ENCODE measurements around the gene CLDN19. TPM values are rescaled to one million over a fixed set of nuclear protein-coding genes. Genes with fewer than 3 reads are reported as not detected.
"Not testable (repeated sequence)": the region's sequence is repeated elsewhere in the genome, so short reads cannot be mapped to it uniquely, and the experiment has no call there.

Gene CLDN19
- total RNA-seq, 1 experiment from 2014 or later, result not detected

DNA sequence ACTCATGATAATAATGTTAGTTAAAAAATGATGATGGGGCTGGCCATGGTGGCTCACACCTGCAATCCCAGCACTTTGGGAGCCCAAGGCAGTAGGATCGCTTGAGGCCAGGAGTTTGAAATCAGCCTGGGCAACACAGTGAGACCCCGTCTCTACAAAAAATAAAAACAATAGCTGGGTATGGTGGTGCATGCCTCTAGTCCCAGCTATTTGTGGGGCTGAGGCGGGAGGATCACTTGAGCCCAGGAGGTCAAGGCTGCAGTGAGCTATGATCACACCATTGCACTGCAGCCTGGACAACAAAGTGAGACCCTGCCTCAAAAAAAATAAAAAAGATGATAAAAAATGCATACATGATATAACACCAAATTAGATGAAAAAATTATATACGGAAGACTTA, 21.5 kb upstream of the CLDN19 start:
- DNase-seq (ENCODE audit: low read depth), result no peak

DNA sequence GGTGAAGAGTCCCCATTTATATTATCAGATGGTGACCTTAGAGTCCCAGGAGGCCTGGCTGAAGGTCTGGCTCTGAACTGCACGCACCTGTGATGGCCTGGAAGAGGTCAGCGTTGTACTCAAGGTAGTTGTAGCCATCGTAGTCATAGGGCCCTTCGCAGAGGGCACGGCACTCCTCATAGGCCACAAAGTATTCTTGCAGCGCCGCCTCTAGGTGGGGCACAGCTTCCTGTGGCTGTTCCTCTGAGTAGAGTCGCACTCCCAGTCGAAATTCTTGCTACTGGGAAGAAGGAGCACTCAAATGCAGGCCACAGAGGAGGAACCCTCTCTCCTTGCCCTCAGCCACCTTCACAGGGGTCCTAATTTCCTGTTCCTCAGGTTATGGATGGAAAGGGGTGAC, 19.1 kb upstream of the CLDN19 start:
- no peak for DNase-seq (ENCODE audit: low read depth)

DNA sequence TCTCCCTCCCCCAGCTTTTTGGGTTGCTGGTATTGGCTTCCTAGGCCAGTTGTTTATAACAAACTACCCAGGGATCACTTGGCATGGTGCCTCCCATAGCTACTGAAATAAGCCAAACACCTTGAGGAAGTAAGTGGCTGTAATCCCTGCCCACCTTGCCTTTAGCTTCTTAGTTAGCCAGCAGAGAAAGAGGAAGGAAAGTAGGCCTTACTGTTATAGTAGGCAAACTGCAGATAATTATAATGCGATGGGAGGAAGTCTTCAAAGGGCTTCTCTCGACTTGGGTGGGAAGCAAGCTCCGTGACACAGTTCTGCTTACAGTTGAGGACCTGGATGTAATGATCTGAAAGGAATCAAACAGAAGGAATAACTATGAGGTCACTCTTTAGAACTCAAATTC, 18.6 kb upstream of the CLDN19 start:
- no peak for DNase-seq (ENCODE audit: low read depth)

DNA sequence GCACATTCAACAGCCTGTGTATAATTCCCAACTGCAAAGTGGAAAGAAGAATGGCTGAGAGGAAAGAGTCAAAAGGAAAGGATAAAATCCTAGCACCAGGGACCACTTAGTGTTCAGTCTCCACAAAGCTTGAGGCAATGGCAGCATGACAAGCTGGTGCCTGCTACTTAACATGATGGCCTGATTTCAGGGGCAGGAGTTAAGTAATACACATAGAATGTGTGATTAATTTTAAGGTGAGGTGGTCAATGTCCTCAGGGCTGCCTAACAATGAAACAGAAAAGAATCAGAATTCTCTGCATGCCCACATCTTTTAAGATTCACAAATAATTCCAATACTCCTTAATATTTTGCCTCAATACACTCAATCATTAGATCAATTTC, 17.8 kb upstream of the CLDN19 start:
- no peak for DNase-seq (ENCODE audit: low read depth)

DNA sequence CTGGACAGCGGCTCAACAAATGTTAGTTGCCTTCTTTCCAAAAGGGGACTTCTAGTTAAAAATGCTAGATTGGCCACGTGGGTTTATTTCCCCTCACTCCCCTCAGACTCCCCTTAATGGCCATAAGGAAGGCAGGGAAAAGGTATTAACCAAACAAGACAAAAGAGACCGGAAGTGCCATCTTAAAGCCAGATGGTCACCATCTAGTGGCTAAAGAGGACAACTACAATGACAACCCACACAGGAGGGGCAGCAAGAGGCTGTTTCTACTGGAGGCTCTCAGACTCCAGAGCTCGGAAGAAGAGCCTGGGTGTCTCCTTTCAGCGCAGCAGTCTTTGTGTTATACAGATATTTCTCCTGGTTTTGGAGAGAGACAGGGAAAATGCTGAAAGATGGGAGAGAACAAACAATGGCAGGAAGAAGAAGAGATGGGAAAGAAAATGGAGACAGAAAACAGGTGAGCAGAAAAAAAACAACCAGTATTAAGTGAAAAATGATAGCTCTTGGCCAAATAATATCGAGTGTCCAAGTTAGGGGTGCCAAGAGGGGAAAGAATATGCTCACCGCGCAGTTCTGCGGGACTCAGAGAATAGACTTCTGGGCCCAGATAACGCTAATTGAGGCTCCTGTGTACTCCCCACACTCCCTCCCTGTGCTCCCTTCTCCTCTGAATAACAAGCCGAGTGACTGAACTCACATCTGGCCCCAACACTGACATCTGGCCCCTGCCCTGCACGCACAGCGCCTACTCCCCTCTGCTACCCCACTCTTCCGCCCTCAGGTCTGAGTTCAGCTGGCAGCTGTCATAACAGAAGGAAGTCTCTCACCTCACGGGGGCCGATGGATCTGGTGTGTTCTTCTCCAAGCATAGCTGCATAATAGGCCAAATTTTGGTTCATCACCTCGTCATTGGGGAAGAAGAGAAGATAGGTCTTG, 17.2 kb upstream of the CLDN19 start:
- DNase-seq (ENCODE audit: low read depth), result peak; percentile 56

DNA sequence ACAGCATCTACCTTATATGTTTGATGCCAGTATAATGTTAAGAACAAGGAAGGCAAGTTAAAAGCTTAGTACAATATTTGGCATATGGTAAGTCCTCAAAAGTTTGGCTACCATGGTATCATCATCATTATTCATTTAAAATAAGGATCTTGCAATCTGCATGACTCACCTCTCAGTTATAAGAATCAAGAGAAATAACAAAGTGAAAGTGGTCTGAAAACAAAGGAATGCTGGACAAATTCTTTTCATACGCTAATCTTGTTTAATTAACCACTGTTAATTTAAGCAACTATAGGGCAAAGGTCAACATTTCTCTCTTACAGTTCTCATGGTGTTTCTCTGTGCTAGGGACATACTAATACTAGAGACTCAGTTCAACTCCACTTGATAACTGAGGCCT, 13.0 kb upstream of the CLDN19 start:
- no peak for DNase-seq (ENCODE audit: low read depth)

DNA sequence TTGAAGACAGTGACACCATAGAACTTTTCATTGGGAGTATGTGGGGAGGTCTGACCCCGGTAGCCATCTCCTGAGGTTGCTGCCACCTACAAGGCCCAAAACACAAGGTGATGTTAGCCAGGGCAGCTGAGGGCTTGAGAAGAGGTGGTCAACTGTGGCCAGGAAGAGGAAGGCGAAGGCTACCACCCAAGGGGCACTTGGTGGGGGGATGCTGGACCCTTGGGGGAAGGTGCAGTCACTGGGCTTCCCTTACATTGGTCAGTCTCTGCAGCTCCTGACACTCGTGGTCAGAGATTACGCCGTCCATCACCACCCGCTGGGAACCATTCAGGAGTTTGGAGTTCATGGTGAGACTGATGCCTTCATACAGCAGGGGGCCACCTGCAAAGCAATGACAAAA, 12.2 kb upstream of the CLDN19 start:
- no peak for DNase-seq (ENCODE audit: low read depth)

DNA sequence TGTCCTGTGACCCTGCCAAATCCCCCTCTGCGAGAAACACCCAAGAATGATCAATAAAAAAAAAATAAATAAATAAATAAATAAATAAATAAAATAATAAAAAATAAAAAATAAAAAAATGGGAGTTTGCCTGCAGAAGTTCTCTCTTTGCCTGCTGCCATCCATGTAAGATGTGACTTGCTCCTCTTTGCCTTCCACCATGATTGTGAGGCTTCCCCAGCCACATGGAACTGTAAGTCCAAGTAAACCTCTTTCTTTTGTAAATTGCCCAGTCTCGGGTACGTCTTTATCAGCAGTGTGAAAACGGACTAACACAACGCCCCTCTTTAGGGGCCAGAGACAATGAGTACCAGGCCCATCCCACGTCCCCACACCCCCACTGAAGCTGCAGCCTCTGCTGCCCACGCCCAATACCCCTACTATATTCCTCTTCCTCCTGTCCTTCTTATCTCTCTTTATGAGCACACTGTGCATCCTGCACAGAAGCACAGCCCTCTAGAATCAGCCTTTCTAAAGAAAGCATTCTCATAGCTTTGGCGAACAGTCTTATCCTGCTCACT, 11.6 kb upstream of the CLDN19 start:
- not testable (repeated sequence) for DNase-seq (ENCODE audit: low read depth)

DNA sequence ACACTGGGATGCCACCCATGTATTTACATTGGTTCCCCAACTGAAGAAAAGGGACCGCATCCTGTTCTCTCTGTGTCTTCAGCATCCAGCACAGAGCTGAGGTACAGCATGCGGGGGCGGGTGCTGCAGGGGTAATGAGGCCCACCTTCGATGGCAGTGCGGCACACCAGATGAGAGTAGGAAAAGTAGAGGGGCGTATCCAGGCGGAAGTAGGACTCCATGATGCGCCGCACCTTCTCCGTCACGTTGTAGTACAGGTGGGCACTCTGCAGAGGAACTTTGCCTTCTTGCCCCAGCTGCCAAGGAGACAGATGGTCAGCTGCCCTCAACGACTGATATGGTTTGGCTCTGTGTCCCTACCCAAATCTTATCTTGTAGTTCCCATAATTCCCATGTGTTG, 10.0 kb upstream of the CLDN19 start:
- DNase-seq (ENCODE audit: low read depth), result no peak

DNA sequence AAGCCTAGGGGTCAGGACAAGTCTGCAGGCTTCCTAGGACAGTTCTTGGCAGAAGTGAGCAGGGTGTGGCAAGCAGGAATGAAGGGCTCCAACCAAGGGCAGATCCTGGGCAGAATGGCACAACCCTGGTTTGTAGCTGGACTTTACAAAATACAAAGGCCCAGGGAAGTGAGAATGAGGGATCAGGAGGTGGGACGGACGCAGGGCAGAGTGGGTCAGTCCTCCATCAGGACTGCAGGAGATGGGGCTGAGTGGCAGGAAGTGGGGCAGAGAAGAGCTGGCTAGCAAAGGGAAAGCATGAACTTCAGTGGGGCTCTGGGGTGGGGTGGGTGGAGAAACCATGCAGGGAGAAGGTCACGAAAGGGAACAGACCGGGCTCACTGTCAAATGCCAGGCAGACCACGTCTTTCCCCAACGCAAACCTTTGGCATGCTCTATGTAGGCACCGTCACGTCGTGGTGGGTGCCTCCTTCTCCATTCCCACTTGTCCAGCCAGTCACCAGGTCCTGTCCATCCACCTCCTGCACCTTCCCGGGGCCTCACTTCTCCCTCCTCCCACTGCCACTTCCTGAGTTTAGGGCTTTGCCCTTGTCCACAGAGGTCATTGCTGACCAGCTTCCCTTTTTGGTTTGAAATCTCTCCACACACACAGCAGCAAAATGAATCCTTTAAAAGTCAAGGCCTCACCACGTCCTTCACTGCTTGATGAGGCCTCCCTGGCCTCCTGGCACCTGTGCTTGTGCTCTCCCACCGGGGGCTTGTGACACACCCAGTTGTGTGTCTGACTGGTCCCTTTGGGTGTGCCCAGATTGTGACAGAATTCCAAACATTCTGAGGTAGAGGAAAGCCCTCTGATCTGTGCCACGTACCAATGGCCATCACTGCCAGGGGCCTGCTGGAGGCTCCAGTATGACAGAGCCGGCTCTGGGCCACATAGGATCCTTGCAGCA, 8.7 kb upstream of the CLDN19 start:
- DNase-seq (ENCODE audit: low read depth), result no peak

DNA sequence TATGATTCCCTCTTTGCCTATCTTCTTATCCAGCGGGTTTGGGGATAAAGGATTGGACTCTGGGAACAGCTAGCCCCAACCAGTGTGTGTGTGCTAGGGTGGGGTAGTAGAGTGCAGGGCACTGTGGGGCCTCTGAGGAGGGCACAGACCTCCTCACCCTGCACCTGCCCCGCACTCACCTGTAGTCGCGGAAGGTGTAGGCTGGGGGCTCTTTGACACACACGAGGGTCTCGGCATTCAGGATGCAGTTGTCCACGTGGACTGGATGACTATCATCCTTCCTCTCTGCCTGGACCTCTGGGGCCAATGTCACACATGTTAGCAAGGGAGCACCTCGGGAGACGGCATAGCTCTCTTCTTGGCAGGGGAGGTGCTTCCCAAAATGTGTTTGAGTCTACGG, 8.0 kb upstream of the CLDN19 start:
- no peak for DNase-seq (ENCODE audit: low read depth)

DNA sequence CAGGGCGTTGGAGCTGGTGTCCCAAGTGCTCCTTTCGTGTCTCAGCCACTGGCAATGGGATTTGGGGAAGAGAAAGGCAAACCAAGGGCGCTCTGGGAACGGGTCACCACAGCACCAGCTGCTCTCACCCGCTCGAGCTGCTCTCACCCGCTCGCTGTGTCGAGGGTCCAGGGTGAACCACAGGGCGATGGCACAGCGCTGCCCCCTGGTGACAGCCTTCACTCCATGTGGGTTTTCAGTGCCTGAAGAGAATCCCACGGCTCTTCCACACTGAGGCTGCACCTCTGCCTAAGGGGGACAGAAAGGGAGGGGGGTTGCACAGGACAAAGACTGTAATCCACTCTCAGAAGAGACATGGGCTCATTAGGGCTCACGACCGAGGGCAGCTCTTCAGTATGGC, 7.1 kb upstream of the CLDN19 start:
- DNase-seq (ENCODE audit: low read depth), result no peak

DNA sequence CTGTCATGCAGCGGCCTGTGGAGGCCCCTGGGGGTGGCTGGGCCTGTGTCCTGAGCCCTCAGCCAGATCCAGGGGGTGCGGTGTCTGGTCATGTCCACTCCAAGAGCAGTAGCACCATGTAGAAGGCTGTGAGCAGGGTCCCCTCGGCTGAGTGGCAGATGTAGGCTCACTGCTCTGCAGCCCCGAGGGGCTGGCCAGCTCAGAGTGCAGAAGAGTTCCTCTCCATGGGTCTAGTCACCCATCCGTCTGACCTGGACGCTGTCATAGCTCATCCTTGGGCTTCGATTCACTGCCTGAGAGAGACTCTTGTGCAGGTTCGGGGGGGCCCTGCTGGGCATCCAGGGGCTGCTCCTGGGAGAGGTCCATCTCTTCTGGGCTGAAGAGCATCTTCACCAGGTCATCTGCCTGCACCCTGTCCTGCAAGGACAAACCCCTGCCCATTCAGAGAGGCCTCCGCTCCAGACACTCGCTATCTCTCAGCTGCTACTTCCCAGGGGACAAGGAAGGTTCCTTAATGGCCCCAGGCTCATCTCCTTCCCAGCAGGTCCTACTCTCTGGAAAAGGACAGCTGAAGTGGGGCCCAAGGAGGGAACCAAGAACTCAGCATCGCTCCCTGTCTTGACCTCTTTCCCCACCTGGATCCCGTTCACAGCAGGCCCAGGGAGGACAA, 6.5 kb upstream of the CLDN19 start:
- no peak for DNase-seq (ENCODE audit: low read depth)

DNA sequence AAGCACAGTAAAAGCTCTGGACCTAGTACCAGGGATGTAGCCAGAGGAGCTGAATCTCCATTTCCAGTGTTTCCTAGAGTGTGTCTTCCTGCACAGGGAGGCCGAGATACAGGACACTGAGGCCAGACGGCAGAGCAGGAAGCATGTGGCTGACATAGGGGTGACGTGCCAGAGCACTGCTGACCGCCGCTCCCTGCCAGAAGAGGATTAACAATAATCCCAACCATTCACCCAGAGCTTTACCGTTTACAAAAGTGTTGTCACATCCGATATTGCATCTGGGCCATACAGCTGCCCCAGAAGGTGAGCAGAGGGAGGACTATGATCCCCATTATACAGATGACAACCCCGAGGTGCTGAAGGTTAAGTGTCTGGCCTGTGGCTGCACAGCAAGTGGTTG, 5.8 kb upstream of the CLDN19 start:
- no peak for DNase-seq (ENCODE audit: low read depth)

DNA sequence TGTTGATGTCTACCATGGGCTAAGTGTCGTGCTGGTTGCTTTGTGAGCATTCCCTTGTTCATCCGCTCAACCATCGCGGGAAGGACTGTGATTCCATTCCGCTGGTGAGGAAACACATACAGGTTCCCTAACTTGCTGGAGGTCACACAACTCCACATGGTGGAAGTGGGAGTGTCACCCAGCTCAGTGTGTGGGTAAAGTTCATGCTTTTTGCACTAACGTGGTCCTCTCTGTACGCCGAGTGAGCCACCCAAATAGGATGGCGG, 4.0 kb upstream of the CLDN19 start:
- DNase-seq (ENCODE audit: low read depth), result no peak

DNA sequence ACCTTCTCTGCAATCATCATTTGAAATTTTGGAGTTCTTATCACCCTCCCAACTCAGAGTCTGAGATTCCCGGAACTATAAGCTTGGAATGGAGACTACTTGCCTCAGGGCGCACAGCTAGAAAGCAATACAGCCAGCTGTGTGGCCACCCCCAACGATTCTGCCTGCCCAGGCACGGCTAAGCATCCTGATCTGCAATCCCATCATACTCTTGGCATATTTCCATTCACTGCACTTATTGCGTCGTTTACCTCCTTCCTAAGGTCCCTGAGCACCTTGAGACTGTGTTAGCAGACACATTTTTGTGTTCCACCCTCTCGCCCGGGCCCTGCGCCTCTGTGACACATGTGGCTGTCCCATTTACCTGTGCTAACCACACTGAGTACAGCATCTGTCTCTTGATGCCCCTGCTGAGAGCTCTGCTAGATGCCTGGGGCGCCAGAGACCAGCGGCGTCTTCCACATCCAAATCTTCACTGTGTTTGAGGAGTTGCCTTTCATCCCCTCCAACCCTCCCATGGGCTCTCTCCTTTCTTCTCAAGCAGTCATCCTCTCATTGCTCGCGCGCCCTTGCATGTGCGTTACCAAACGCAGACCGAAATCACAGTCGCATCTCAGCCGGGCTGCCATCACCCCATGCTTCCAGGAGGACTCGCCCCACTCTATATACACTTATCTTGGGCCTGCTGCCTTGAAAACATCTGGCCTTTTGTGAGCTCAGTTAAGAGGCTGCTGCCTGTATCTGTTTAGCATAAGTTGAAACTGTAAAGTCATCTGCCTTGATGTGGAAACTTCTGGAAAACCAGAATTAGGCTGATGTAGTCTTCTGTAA, 3.5 kb upstream of the CLDN19 start:
- DNase-seq (ENCODE audit: low read depth), result no peak

DNA sequence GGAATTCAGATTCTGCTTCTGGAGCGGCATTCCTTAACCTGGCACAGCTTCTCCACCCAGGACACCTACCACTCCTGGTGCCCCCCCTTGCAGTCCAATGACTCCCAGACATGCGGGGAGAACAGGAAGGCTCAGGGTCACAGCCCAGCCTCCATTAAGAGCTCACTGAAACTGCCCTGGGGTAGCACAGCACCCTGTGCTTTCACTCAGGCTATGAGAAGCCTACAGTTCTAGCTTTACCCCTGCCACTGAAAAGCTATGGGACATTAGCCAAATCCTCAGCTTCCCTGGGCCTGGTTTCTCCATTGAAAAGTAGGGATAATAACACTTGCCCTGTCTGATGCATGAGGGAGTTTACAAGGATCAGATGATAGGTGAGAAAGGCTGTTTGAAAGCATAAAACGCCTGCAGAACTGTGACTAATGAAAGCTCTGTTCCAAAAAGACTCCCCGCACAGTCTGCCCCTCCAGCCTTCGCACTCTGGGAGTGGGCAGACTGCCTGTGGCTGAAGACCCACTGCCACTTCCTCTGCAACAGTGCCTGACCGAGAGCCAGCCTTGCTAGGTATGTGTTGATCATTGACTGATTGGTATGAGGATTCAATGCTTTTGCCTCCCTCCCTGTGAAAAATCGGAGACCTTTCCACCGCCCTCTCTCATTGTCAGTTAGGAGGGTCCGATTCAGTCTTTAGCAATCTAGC, 2.7 kb upstream of the CLDN19 start:
- DNase-seq (ENCODE audit: low read depth), result no peak

DNA sequence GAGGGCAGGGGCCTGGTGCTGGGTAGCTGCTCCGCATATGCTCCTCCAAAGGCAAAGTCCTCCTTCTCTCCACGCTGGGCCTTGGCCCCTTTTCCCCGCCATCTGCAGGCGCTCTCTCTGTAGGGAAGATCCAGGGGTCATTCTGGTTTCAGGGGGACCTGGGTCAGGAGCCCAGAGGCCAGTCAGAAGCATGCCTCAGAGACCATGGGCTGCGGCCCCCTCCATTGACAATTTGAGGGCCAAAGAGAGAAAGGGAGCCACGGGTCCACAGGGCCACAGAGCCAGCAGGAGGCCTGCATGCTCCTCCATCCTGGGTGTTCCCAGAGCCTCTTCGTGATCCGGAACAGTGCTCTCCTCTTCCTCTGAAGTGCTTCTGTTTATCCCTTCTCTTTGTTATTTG, 2.1 kb upstream of the CLDN19 start:
- no peak for DNase-seq (ENCODE audit: low read depth)

DNA sequence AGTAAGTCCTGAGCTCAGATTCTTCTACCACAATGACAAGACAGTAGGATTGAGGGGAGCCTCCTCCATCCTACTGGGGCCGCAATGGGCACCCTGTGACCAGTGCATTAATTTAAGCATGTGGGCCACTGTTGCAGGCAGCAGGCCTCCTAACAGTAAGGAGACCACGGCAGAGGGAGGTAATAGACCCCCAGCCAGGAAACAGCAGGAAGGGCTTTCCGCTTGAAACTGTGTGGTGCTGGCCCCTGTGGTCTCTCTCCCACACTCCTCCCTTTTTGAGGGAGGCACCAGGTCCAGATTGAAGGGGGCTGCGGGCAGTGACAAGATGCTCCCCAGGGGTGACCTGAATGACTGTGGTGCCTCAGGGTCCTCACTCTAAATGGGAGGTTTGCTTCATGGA, 1.7 kb upstream of the CLDN19 start:
- DNase-seq (ENCODE audit: low read depth), result no peak
